OCI-LY7 (cell line): ENCODE data around the gene CD248. TPM values are rescaled to one million over a fixed set of nuclear protein-coding genes. Genes with fewer than 3 reads are reported as not detected.
"Not testable (repeated sequence)": the region's sequence is repeated elsewhere in the genome, so short reads cannot be mapped to it uniquely, and the experiment has no call there.

ENCODE experiments used
- BruUV-seq: library from RNA; stranded (reverse); fragments of 400-500 nt; replicated peaks from 2 replicates; lab custom pipeline; 2021; lab: Mats Ljungman, UMichigan
- CTCF ChIA-PET: fragments of 300-600 bp; sonication (Branson Sonifier 250); formaldehyde crosslinking; loops from one replicate; lab custom pipeline; 2022; ENCODE audit warnings: antibody characterized with exemption; ENCODE audit not compliant: unreplicated experiment; lab: Charles Lee
- POLR2A ChIA-PET: fragments of 300-600 bp; sonication (Branson Sonifier 250); formaldehyde crosslinking; loops from one replicate; lab custom pipeline; 2022; ENCODE audit warnings: antibody characterized with exemption; lab: Charles Lee
- DNase-seq: peaks from one replicate; pipeline ENCODE4 v3.0.0-alpha.2; 2015; ENCODE audit warnings: low spot score
- H2AFZ ChIP-seq: fragments of 200-600 bp; sonication (generic), shearing (Covaris generic); 2 replicates; pipeline ENCODE4 v1.6.1; 2014; ENCODE audit warnings: mild to moderate bottlenecking, antibody characterized with exemption, low read length, moderate library complexity
- H3K27ac ChIP-seq: fragments of 200-600 bp; sonication (generic); 2 replicates; pipeline ENCODE4 v1.5.1; 2014; ENCODE audit warnings: mixed run types, low read depth, mild to moderate bottlenecking, moderate library complexity, low read length, inconsistent platforms; ENCODE audit not compliant: poor library complexity, severe bottlenecking
- H3K36me3 ChIP-seq: fragments of 200-600 bp; sonication (generic); 2 replicates; pipeline ENCODE4 v1.6.1; 2014; ENCODE audit warnings: mild to moderate bottlenecking, antibody characterized with exemption, low read length, moderate library complexity, mixed read lengths; ENCODE audit not compliant: insufficient read depth
- H3K4me1 ChIP-seq: fragments of 200-600 bp; sonication (generic); 2 replicates; pipeline ENCODE4 v1.5.1; 2014; ENCODE audit warnings: mild to moderate bottlenecking, low read length; ENCODE audit not compliant: insufficient read depth, poor library complexity, severe bottlenecking
- H3K4me2 ChIP-seq: fragments of 200-600 bp; sonication (generic); 2 replicates; pipeline ENCODE4 v1.6.1; 2014; ENCODE audit warnings: mild to moderate bottlenecking, low read length
- H3K4me3 ChIP-seq: fragments of 200-600 bp; sonication (generic); 2 replicates; pipeline ENCODE4 v1.5.1; 2014; ENCODE audit warnings: mild to moderate bottlenecking, low read depth, low read length; ENCODE audit not compliant: poor library complexity, severe bottlenecking
- H3K79me2 ChIP-seq: fragments of 200-600 bp; sonication (generic); 2 replicates; pipeline ENCODE4 v1.6.1; 2016; ENCODE audit warnings: low read depth, mild to moderate bottlenecking, low read length, moderate library complexity, mixed read lengths; ENCODE audit not compliant: insufficient read depth
- H3K9me2 ChIP-seq: fragments of 200-600 bp; sonication (generic); 2 replicates; pipeline ENCODE4 v1.6.1; 2016; ENCODE audit warnings: mild to moderate bottlenecking, low read length, mixed read lengths; ENCODE audit not compliant: insufficient read depth
- H3K9me3 ChIP-seq: fragments of 200-600 bp; sonication (generic); 2 replicates; pipeline ENCODE4 v1.6.1; 2014; ENCODE audit warnings: mild to moderate bottlenecking, mixed run types, low read length, mixed read lengths
- H4K20me1 ChIP-seq: fragments of 200-600 bp; sonication (generic); 2 replicates; pipeline ENCODE4 v1.6.1; 2014; ENCODE audit warnings: mild to moderate bottlenecking, antibody characterized with exemption, low read length, moderate library complexity, mixed read lengths; ENCODE audit not compliant: insufficient read depth
- EZH2phosphoT487 ChIP-seq: fragments of 200-600 bp; sonication (generic); IDR thresholded peaks from 2 replicates; pipeline ENCODE4 v1.6.1; 2018; ENCODE audit warnings: low read depth, borderline replicate concordance, mild to moderate bottlenecking, mixed run types, antibody characterized with exemption, low read length, moderate library complexity, mixed read lengths
- intact Hi-C: fragments of 100-400 bp; cut with micrococcal nuclease; formaldehyde crosslinking; loops from one replicate; pipeline ENCODE4 v1.10.0; 2022; ENCODE audit not compliant: unreplicated experiment
- total RNA-seq, 2 experiments: library from RNA; depleted of rRNA in 1 of 2; stranded (reverse); fragments of >200 nt in 1 of 2; shearing (Covaris generic) in 1 of 2; gene quantifications; 2 replicates each; pipeline ENCODE4 v1.2.3, GENCODE V29; 2014 to 2022
- TF ChIP-seq, protein P1 (sequence below): fragments of 200-600 bp; sonication (generic); conservative IDR thresholded peaks from 2 replicates; pipeline ENCODE4 v1.5.1; 2014; ENCODE audit warnings: mild to moderate bottlenecking, antibody characterized with exemption, low read length, moderate library complexity, mixed read lengths

Gene CD248
- total RNA-seq, 2 experiments from 2014 or later, result 0.46 TPM; not detected in 1

DNA sequence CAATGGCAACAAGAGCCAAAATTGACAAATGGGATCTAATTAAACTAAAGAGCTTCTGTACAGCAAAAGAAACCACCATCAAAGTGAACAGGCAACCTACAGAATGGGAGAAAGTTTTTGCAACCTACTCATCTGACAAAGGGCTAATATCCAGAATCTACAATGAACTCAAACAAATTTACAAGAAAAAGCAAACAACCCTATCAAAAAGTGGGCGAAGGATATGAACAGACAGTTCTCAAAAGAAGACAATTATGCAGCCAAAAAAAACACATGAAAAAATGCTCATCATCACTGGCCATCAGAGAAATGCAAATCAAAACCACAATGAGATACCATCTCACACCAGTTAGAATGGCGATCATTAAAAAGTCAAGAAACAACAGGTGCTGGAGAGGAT is 3.4 kb upstream of the CD248 start:
- H3K36me3 ChIP-seq, H3K4me3 ChIP-seq, BruUV-seq, H3K79me2 ChIP-seq, H4K20me1 ChIP-seq, H3K9me3 ChIP-seq, intact Hi-C loops, CTCF ChIA-PET, H2AFZ ChIP-seq, H3K27ac ChIP-seq, H3K4me2 ChIP-seq, DNase-seq, H3K9me2 ChIP-seq, POLR2A ChIA-PET: not testable (repeated sequence)
- peaks cover 35% of the 10 kb centered on the region for H3K4me1 ChIP-seq

DNA sequence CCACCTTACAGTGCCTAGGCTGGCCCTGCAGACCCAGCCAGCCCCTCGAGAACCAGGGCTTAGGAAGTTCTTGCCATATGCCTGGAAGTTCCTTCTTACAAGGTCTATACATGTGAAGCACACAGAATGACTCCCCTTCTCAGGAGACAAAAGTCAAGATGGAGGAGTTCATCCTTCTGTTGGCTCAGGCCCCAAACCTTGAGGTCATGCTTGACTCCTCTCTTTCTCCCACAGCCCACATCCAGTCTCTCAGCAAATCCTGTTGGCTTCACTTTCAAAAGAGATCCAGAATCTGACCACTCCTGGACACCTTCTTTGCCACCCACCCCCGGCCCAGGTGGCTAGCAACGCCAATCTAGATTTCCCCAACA is 1.7 kb upstream of the CD248 start:
- peaks cover 30% of the 10 kb centered on the region for H3K4me1 ChIP-seq
- CTCF ChIA-PET, result interaction anchor here (0.9 kb wide), 1 partner anchor 53 kb away, joined by 3 read pairs; the partner anchor contains the start of gene SLC29A2

DNA sequence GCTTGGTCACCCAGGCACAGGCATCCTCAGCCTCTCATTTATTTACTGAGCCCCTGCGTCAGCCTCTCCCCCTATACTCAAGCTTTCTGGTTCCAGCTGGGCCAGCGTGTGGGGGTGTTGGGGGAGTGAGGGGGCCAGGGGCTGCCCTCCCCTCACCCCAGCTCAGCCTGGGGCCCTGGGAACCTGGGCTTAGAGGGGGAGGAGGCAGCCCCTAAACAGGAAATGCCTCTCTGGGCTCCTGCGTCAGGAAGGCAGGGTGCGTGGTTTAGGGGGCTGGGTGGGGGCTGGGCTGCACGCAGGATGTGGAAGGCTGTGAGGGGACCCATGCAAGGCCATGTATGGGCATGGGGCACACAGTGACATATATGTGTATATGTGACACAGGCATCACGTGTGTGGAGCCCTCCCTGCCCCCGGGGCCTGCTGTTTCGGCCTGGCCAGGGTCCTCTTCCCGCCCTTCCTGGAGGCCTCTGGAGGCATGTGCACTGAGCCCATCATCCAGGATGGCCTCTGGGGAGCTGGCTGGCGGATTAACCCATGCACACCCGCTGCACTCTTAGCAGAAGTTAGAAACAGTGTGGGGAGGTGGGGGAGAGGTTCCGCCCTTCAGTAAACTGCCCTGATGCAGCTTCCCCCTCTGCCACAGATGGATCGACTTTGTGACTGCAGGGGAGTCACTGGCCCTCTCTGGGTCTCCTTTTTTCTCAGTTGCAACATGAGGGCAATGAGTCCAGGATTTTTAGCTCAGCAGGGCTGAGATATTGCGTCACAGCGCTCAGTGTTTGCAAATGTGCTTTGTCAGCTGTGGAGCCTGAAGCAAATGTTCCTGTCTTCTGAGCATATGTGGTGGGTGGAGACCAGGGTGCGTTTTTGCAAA is 1.1 kb upstream of the CD248 start:
- CTCF ChIA-PET, result interaction anchor here (0.9 to 1.0 kb wide), 2 partner anchors 51 to 54 kb away, joined by 3 to 4 read pairs; partner anchors contain the start of gene SLC29A2
- H4K20me1 ChIP-seq, result no peaks in the 10 kb centered on the region

More for the DNA sequence above, 1.7 kb upstream of the CD248 start:
- no TSS peak for BruUV-seq
- intact Hi-C loops, result no loop called here
- peak overlapping the region; percentile 81 for H3K4me2 ChIP-seq
- H2AFZ ChIP-seq, result peak overlapping the region; percentile 83
- H3K36me3 ChIP-seq, result no peaks in the 10 kb centered on the region
- no peaks in the 10 kb centered on the region for H4K20me1 ChIP-seq
- TF ChIP-seq, protein P1, sequence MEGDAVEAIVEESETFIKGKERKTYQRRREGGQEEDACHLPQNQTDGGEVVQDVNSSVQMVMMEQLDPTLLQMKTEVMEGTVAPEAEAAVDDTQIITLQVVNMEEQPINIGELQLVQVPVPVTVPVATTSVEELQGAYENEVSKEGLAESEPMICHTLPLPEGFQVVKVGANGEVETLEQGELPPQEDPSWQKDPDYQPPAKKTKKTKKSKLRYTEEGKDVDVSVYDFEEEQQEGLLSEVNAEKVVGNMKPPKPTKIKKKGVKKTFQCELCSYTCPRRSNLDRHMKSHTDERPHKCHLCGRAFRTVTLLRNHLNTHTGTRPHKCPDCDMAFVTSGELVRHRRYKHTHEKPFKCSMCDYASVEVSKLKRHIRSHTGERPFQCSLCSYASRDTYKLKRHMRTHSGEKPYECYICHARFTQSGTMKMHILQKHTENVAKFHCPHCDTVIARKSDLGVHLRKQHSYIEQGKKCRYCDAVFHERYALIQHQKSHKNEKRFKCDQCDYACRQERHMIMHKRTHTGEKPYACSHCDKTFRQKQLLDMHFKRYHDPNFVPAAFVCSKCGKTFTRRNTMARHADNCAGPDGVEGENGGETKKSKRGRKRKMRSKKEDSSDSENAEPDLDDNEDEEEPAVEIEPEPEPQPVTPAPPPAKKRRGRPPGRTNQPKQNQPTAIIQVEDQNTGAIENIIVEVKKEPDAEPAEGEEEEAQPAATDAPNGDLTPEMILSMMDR, result no peak
- no peak for TF ChIP-seq EZH2phosphoT487
- POLR2A ChIA-PET, result interaction anchor here (1.2 kb wide), 1 partner anchor 32 kb away, joined by 3 read pairs; no protein-coding TSS in a partner anchor
- H3K9me2 ChIP-seq, result no peaks in the 10 kb centered on the region
- no peaks in the 10 kb centered on the region for H3K9me3 ChIP-seq
- peak overlapping the region; percentile 83 for H3K27ac ChIP-seq
- DNase-seq, result no peak
- H3K79me2 ChIP-seq, result no peaks in the 10 kb centered on the region
- H3K4me3 ChIP-seq, result peak overlapping the region; percentile 49

More for the DNA sequence above, 1.1 kb upstream of the CD248 start:
- Histone ChIP-seq H3K9me2 (no peaks in the 10 kb centered on the region), H3K27ac (peak overlapping the region; percentile 83), H3K36me3 (no peaks in the 10 kb centered on the region), H2AFZ (peak overlapping the region; percentile 83), H3K4me2 (peak overlapping the region; percentile 81), H3K4me3 (peak overlapping the region; percentile 49), H3K79me2 (no peaks in the 10 kb centered on the region), H3K4me1 (peaks cover 36% of the 10 kb centered on the region), H3K9me3 (no peaks in the 10 kb centered on the region)
- POLR2A ChIA-PET, result interaction anchor here (0.6 to 1.2 kb wide), 2 partner anchors 32 to 39 kb away, joined by 3 read pairs; no protein-coding TSS in a partner anchor
- intact Hi-C loops, result no loop called here
- no TSS peak for BruUV-seq
- no peak for TF ChIP-seq EZH2phosphoT487
- TF ChIP-seq, protein P1, result no peak
- DNase-seq, result peak; percentile 80
